ENCODE measurements around the gene MAP4K4.

Gene MAP4K4

DNA sequence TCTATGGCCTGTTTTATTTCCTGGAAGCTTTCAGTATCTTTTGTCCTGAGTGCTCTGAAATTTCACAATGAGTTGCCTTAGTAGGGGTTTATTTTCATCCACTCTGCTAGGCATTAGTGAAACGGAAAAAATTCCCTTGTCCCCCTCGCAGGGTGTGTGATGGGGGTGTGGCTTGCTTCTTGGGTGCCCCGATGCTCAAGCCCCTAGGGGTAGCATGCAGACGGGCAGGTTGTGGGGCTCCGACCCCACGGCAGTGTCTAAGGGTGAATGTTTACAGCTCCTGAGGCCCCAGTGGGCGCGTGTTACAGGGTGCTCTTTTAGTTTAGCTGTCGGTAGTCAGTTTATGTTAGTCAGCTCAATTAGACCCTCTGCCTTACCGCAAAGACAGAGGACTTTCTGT is 32.2 kb upstream of the MAP4K4 start:
- H3K4me3 ChIP-seq (replicated peaks; ENCODE audit: low read depth, low read length): no peak overlapping the region

GRCh38 chr2:101667823-101668222 is 29.7 kb upstream of the MAP4K4 start:
- no peak overlapping the region for H3K4me3 ChIP-seq (replicated peaks; ENCODE audit: low read depth, low read length)
- TF ChIP-seq, protein P1, sequence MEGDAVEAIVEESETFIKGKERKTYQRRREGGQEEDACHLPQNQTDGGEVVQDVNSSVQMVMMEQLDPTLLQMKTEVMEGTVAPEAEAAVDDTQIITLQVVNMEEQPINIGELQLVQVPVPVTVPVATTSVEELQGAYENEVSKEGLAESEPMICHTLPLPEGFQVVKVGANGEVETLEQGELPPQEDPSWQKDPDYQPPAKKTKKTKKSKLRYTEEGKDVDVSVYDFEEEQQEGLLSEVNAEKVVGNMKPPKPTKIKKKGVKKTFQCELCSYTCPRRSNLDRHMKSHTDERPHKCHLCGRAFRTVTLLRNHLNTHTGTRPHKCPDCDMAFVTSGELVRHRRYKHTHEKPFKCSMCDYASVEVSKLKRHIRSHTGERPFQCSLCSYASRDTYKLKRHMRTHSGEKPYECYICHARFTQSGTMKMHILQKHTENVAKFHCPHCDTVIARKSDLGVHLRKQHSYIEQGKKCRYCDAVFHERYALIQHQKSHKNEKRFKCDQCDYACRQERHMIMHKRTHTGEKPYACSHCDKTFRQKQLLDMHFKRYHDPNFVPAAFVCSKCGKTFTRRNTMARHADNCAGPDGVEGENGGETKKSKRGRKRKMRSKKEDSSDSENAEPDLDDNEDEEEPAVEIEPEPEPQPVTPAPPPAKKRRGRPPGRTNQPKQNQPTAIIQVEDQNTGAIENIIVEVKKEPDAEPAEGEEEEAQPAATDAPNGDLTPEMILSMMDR (IDR thresholded peaks at IDR 0.05; ENCODE audit: insufficient read depth, low read length, poor library complexity, severe bottlenecking): no peak
- DNase-seq (ENCODE audit: extremely low read depth, insufficient read length): no peak
- no peaks in the 10 kb centered on the region for H3K36me3 ChIP-seq (ENCODE audit: control insufficient read depth, insufficient read depth, low read length)
- no peaks in the 10 kb centered on the region for H3K27me3 ChIP-seq (replicated peaks; ENCODE audit: control insufficient read depth, insufficient read depth, low read length)

More for the DNA sequence above, 32.2 kb upstream of the MAP4K4 start:
- no peak for DNase-seq (ENCODE audit: extremely low read depth, insufficient read length)
- no peaks in the 10 kb centered on the region for H3K27me3 ChIP-seq (replicated peaks; ENCODE audit: control insufficient read depth, insufficient read depth, low read length)
- TF ChIP-seq, protein P1 (IDR thresholded peaks at IDR 0.05; ENCODE audit: insufficient read depth, low read length, poor library complexity, severe bottlenecking): no peak
- no peaks in the 10 kb centered on the region for H3K36me3 ChIP-seq (ENCODE audit: control insufficient read depth, insufficient read depth, low read length)

DNA sequence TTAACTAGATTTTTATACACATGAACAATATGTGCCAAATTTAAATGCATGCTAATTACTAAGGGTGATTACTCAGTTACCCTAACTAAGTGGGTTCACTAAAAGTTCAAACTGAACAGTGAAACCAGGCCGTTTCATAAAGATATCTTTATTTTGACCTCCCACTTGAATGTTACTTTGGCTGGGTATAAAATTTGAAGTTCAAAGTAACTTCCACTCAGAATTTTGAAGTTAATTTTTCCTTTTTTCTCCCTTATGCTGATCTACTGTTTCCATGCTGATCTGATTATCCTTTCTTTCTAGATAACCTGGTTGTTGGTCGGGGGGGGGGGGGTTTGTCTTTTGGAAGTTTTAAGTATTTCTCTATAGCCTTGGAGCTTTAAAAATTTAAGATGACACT is 25.5 kb upstream of the MAP4K4 start:
- Histone ChIP-seq H3K27me3 (replicated peaks; ENCODE audit: control insufficient read depth, insufficient read depth, low read length) (no peaks in the 10 kb centered on the region), H3K4me3 (replicated peaks; ENCODE audit: low read depth, low read length) (no peak overlapping the region), H3K36me3 (ENCODE audit: control insufficient read depth, insufficient read depth, low read length) (no peaks in the 10 kb centered on the region)
- TF ChIP-seq, protein P1 (IDR thresholded peaks at IDR 0.05; ENCODE audit: insufficient read depth, low read length, poor library complexity, severe bottlenecking): no peak
- DNase-seq (ENCODE audit: extremely low read depth, insufficient read length): no peak

DNA sequence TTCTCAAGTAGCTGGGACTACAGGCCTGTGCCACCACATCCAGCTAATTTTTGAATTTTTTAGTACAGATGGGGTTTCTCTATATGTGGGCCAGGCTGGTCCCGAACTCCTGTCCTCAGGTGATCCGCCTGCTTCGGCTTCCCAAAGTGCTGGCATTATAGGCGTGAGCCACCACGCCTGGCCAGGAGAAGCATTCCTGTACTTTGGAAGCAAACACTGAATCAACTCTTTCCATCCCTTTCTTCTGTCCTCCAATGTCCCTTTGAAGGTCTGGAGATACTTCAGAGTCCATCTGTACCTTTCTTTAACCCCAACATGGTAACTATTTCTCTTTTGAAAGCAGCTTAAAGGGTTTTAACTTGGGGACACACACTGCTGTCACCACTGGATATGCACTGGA is 23.6 kb upstream of the MAP4K4 start:
- Histone ChIP-seq H3K36me3 (ENCODE audit: control insufficient read depth, insufficient read depth, low read length) (no peaks in the 10 kb centered on the region), H3K4me3 (replicated peaks; ENCODE audit: low read depth, low read length) (no peak overlapping the region), H3K27me3 (replicated peaks; ENCODE audit: control insufficient read depth, insufficient read depth, low read length) (no peaks in the 10 kb centered on the region)
- no peak for DNase-seq (ENCODE audit: extremely low read depth, insufficient read length)
- TF ChIP-seq, protein P1 (IDR thresholded peaks at IDR 0.05; ENCODE audit: insufficient read depth, low read length, poor library complexity, severe bottlenecking): no peak

DNA sequence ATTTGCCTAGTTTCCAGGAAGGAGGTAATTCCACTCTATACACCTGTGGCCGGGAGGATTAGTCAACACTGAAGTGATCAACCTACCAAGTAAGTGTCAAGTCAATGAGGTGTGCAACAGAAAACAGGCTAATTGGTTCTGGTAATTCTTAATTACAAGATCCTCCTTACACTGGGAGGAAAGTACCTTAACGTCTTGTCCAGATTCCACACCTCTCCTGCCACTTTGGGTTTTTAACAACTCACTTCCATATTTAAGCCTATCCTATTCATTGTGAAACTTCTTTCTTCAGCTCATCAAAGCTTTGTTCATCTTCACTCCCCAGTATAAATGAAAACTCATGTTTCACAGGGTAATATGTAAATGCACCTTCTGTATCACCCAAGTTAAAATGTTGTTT is 22.0 kb upstream of the MAP4K4 start:
- TF ChIP-seq, protein P1 (IDR thresholded peaks at IDR 0.05; ENCODE audit: insufficient read depth, low read length, poor library complexity, severe bottlenecking): no peak
- H3K36me3 ChIP-seq (ENCODE audit: control insufficient read depth, insufficient read depth, low read length): no peaks in the 10 kb centered on the region
- H3K27me3 ChIP-seq (replicated peaks; ENCODE audit: control insufficient read depth, insufficient read depth, low read length): no peaks in the 10 kb centered on the region
- no peak overlapping the region for H3K4me3 ChIP-seq (replicated peaks; ENCODE audit: low read depth, low read length)
- peak; percentile 73 for DNase-seq (ENCODE audit: extremely low read depth, insufficient read length)

- no peaks in the 10 kb centered on the region for H3K27me3 ChIP-seq (replicated peaks; ENCODE audit: control insufficient read depth, insufficient read depth, low read length)
- H3K36me3 ChIP-seq (ENCODE audit: control insufficient read depth, insufficient read depth, low read length): no peaks in the 10 kb centered on the region
- no peak for DNase-seq (ENCODE audit: extremely low read depth, insufficient read length)
- no peak overlapping the region for H3K4me3 ChIP-seq (replicated peaks; ENCODE audit: low read depth, low read length)
- TF ChIP-seq, protein P1 (IDR thresholded peaks at IDR 0.05; ENCODE audit: insufficient read depth, low read length, poor library complexity, severe bottlenecking): no peak
These were observed 20.8 kb upstream of the MAP4K4 start for GRCh38 chr2:101676674-101677073.
